ENCODE measurements around the gene ZSCAN5A.

DNA sequence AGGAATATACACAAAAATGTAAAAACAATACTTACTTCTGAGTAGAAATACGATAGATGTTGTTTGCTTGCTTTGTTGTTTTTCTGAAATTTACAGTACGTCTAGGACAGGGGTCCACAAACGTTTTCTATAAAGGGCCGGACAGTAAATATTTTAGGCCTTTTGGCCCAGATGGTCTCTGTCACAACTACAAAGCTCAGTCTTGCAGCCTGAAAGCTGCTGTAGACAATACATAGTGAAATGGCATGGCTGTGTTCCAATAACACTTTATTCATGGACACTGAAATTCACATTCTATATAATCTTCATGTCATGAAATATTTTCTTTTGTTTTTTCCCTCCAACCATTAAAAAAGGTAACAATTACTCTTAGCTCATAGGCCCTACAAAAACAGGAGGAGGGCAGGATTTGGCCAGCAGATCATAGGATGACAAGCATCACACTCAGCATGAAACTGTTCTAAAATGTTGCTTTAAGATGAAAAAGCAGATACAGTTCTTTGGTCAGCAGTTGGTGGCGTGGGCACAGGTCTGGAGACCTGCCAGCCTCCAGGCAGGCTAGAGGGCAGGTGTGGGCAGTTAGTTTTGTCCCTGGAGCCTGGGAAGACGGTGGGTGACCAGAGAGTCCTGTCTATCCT lies 42.4 kb downstream of the ZSCAN5A start, which contains the start of gene EDDM13:
- no peak for TF ChIP-seq EZH2phosphoT487 (IDR thresholded peaks at IDR 0.05; ENCODE audit: borderline replicate concordance, low read depth)
- TF ChIP-seq CTCF (IDR thresholded peaks at IDR 0.05), result no peak
- no peak for TF ChIP-seq POLR2AphosphoS5 (IDR thresholded peaks at IDR 0.05; ENCODE audit: low read depth, low read length)
- TF ChIP-seq YY1 (IDR thresholded peaks at IDR 0.05; ENCODE audit: low read depth), result no peak
